ENCODE measurements around the gene ZFP30.

The ZFP30 gene

GRCh38 chr19:37565370-37565669 is 89.9 kb downstream of the ZFP30 start:
- H3K4me3 ChIP-seq (ENCODE audit: low read depth, low read length) = no peak overlapping the region
- DNase-seq (ENCODE audit: low read depth) = no peak

GRCh38 chr19:37564624-37565369 is 90.5 kb downstream of the ZFP30 start:
- H3K4me3 ChIP-seq (ENCODE audit: low read depth, low read length) = no peak overlapping the region
- no peak for DNase-seq (ENCODE audit: low read depth)
